T follicular helper cell (primary cell): ENCODE measurements around the gene AKR1D1.

Experiments
- DNase-seq: peaks from one replicate; pipeline ENCODE4 v3.0.0-alpha.2; 2020; ENCODE audit warnings: low read depth

Gene AKR1D1

GRCh38 chr7:138166681-138167080 is 90.4 kb downstream of the AKR1D1 start:
- no peak for DNase-seq

- no peak for DNase-seq
Measured at GRCh38 chr7:138167222-138167621, 91.0 kb downstream of the AKR1D1 start.

- DNase-seq: no peak
Measured at GRCh38 chr7:138167869-138168296, 91.6 kb downstream of the AKR1D1 start.
